SW480 (cell line): ENCODE data around the gene NPIPB9.
"Not testable (repeated sequence)": the region's sequence is repeated elsewhere in the genome, so short reads cannot be mapped to it uniquely, and the experiment has no call there.

ENCODE experiments used
- DNase-seq: peaks from one replicate; pipeline ENCODE4 v3.0.0-alpha.2; 2016; ENCODE audit warnings: low spot score

Gene NPIPB9

DNA sequence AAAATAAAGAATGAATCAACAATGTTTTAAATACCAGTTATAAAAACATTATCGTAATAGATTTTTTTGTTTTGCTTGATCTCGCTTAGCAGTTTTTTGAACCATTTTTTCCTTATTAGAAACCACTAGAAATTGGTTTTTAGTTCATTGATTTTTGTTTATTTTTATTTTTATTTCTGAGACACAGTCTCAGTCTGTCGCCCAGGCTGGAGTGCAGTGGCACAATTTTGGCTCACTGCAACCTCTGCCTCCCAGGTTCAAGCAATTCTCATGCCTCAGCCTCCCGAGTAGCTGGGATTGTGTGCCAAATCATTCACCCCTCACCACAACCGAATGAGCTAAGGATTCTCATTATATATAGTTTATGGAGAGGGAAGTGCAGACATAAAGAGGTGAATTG, at the start of gene NPIPB9:
NPIPB9 (plus strand) TSS at position 301 of the 400 bp plus-strand sequence.
- DNase-seq, result not testable (repeated sequence)

DNA sequence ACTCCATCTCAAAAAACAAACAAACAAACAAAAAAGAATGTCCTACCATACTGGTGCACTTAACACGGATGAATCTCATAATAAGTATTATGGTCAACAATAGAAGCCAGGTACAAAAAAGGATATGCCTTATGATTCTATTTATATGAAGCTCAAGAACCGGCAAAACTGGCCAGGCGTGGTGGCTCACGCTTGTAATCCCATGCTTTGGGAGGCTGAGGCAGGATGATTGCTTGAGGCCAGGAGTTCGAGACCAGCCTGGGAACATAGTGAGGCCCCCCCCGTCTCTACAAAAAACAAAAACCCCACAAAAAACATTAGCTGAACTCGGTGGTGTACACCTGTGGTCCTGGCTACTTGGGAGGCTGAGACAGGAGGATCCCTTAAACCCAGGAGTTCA, 47.3 kb upstream of the NPIPB9 start:
- not testable (repeated sequence) for DNase-seq

GRCh38 chr16:28711220-28712083, 40.1 kb upstream of the NPIPB9 start, which contains the start of gene EIF3C:
TSS of gene EIF3C (plus strand) at chr16:28711464. CDS start at chr16:28711687, 223 bp downstream.
- DNase-seq, result not testable (repeated sequence)

DNA sequence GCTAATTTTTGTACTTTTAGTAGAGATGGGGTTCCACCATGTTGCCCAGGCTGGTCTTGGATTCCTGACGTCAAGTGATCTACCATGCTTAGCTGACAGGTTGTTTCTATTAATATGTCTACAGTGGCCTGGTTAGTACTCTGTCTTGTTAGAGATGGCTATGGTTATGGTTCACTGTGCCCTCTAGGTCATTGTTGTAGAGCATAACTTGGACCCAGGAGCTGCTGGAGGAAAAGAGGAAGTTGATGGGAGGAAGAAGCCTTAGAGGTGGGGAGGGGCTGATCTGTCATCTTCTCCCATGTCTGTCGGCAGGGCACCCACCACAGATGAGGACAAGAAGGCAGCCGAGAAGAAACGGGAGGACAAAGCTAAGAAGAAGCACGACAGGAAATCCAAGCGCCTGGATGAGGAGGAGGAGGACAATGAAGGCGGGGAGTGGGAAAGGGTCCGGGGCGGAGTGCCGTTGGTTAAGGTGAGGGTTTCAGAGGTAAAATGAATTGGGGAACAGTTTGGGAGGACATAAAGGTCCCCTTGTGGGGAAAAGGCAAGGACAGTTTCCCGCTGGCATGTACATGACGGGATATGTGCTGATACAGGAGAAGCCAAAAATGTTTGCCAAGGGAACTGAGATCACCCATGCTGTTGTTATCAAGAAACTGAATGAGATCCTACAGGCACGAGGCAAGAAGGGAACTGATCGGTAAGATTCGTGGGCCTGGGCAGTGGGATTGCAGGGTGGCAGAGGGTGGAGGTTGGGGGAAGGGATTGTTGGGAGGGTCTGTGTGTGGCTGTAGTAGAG, 28.5 kb upstream of the NPIPB9 start:
- not testable (repeated sequence) for DNase-seq

DNA sequence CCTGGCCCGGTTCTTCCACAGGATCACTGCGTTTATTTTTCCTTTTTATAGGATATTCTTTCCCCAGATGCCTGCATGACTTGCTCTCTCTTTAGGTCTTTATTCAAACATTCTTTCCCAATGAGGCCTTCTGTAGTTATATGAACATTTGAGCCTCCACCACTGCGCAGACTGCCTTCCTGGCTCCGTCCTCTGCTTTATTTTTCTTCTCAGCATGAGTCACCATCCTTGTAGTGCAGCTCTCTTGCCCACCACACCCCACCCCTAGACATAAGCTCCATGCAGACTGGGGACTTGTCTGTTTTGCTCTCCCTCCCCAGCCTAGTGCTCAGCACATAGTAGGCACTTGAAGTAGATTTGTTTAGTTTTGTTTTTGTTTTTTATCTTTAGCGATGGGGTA, 20.3 kb upstream of the NPIPB9 start:
- not testable (repeated sequence) for DNase-seq

DNA sequence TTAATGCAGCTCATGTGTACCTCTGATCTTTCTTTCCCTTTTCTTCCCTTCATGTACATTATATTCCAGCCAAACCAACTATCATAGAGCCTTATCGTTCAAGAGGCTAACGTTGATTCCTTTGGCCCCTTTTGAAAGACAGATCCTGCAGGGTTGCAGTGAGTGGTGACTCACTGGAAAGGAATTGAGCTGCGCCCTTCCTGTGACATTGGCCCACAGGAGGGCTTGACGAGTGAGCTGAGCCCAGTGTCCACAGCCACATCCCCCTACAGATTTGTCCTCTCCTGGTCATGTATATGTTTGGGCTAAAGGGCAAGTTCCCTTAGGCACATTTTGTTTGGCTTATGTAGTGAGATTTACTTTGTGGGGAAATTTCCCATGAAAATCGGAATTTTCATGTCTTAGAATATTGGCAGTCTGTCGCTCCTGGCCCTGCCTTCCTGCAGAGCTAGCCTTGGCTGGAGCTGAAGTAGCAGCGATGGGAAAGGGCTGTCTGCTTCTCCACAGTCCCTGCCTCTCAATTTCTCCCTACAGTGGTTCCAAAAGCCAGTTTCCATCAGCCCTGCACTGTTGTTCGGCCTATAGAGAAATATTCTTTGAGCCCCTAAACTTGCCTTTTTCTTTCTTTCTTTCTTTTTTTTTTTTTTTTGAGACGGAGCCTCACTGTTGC, 19.0 kb upstream of the NPIPB9 start:
- not testable (repeated sequence) for DNase-seq

- not testable (repeated sequence) for DNase-seq
Observed at GRCh38 chr16:28739787-28740186, 11.8 kb upstream of the NPIPB9 start.

GRCh38 chr16:28740631-28741030, 11.0 kb upstream of the NPIPB9 start:
- DNase-seq, result not testable (repeated sequence)

GRCh38 chr16:28741295-28741694, 10.3 kb upstream of the NPIPB9 start:
- DNase-seq, result not testable (repeated sequence)

- not testable (repeated sequence) for DNase-seq
Observed at GRCh38 chr16:28746618-28747350, 4.8 kb upstream of the NPIPB9 start.

DNA sequence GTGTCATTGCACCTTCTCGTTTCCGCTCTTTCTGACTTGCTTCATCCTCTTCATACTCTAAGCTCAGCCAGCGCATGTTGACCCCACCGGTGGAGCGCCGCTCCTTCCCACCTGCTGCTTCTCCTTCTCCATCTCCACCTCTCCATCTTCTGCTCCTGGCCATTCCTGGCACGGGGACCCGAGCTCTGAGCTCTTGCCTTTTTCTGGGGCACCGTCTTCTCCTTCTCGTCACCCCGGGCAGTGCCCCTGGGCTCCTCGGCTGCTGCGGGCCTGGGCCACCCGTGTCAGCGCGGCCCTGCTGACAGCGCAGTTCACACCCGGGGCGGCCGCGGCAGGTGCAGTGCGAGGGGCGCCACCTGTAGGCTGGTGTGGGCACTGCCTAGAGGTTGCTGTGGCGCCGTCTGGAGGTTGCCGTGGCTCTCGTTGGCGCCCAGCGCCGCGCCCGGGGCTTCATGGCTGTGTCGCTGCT, 1.6 kb upstream of the NPIPB9 start:
- not testable (repeated sequence) for DNase-seq

DNA sequence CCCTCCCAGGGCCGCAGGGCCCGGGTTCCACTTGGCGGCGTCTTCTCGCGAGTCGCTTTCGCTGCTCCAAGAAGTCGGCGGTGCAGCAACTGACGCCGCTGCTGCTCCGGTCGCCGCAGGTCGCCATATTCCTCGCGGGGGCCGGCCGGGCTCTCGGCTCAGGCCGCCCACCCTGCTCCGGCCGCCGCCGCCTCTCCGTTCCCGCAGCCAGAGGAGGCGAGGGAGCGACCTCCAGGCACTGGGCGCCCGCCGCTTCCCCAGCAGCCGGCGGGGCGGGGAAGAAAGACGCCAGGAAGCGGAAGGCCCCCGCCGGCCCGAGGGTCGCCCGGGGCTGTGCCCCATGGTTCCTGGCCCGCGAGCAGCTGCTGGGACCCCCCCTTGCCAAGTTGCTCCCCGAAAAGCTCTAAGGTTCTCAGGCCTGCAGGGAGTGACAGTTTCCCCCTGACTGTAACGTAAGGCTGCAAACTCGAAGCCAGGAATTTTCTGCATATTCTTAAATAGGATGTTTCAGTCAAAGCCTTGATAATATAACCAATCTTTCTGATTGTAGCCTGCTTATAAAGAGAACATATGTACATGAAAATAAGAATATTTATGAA, 1.0 kb upstream of the NPIPB9 start:
- not testable (repeated sequence) for DNase-seq

GRCh38 chr16:28781697-28782096, 30.1 kb downstream of the NPIPB9 start:
- DNase-seq, result not testable (repeated sequence)

- DNase-seq, result not testable (repeated sequence)
Observed at GRCh38 chr16:28782357-28782756, 30.8 kb downstream of the NPIPB9 start.

DNA sequence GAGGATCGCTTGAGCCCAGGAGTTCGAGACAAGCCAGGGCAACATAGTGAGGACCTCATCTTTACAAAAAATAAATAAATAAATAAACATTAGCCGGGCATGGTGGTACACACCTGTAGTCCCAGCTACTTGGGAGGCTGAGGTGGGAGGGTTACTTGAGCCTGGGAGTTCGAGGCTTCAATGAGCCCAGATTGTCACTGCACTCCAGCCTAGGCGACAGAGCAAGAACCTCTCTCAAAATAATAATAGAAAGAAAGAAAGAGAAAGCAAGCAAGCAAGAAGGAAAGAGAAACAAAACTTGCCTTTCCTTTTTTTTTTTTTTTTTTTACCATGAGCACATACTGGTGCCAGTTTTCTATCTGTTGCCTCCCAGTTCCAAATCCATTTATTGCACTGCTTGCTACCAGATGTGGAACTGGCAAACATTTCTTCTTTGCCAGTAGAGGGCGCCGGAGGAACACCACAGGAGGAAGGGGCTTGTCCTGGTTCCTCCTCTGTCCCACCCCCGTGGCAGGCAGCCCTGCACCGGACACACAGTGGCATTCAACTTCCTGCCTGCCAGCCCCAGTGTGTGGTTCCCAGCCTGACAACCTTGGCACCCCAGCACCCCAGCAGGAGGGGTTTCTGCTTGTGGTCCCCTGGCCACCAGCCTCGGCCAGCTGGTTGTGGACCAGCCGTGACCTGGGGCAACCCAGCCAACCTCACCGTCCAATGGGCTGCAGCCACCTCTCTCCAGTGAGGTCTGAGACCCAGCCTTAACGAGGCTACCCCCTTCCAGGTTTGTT, 50.8 kb downstream of the NPIPB9 start:
- DNase-seq, result not testable (repeated sequence)

DNA sequence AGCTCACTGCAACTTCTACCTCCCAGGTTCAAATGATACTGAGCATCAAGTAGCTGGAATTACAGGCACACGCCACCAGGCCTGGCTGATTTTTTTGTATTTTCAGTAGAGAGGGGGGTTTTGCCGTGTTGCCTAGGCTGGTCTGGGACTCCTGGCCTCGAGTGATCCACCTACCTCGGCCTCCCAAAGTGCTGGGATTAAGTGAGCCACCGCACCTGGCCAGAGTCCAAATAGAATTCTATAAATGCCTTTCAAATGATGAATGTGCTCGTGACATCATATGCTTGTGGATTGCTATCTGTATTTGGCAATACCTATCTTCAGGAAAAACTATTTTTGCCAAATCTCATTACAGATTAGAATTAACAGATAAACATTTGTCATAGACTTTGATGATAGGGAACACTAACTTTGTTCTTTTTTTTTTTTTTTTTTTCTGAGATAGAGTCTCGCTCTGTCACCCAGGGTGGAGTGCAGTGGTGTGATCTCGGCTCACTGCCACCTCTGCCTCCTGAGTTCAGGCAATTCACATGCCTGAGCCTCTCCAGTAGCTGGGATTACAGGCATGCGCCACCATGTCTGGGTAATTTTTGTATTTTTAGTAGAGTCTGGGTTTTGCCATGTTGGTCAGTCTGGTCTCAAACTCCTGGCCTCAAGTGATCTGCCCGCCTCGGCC, 56.0 kb downstream of the NPIPB9 start:
- DNase-seq, result not testable (repeated sequence)

DNA sequence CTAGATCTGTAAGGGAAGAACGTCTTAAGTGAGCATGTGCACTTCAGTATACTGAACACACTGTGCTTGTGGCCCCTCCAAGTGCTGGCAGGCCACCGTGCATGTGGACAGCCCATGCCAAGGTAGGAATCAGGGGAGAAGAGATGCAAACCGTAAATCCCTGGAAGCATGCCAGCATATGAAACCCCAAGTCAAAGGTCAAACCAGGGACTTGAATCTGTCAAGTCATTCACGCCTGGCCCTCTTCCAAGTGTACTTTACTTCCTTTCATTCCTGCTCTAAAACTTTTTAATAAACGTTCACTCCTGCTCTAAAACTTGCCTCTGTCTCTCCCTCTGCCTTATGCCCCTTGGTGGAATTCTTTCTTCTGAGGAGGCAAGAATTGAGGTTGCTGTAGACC, 68.4 kb downstream of the NPIPB9 start:
- DNase-seq, result no peak

GRCh38 chr16:28820546-28820945, 69.0 kb downstream of the NPIPB9 start:
- DNase-seq, result not testable (repeated sequence)

- DNase-seq, result no peak
Observed at GRCh38 chr16:28821874-28822519, 70.4 kb downstream of the NPIPB9 start.
